Calu3 (cell line): ENCODE data around the gene ARGLU1. TPM values are rescaled to one million over a fixed set of nuclear protein-coding genes. Genes with fewer than 3 reads are reported as not detected.

ENCODE experiments used
- BruUV-seq: library from RNA; stranded (reverse); fragments of 400-500 nt; replicated peaks from 2 replicates; lab custom pipeline; 2021; lab: Mats Ljungman, UMichigan
- CTCF ChIA-PET: fragments of 300-600 bp; sonication (Branson Sonifier 250); formaldehyde crosslinking; loops from one replicate; lab custom pipeline; 2022; ENCODE audit warnings: antibody characterized with exemption; lab: Charles Lee
- DNase-seq: peaks from one replicate; pipeline ENCODE4 v3.0.0; 2022
- H3K27ac Mint-ChIP-seq: one replicate; pipeline ENCODE4 v1.8.0; 2022; ENCODE audit warnings: mixed read lengths; ENCODE audit not compliant: unreplicated experiment
- H3K27me3 Mint-ChIP-seq: one replicate; pipeline ENCODE4 v1.8.0; 2022; ENCODE audit warnings: mixed read lengths; ENCODE audit not compliant: unreplicated experiment
- H3K36me3 Mint-ChIP-seq: one replicate; pipeline ENCODE4 v1.8.0; 2022; ENCODE audit warnings: mild to moderate bottlenecking, moderate library complexity, mixed read lengths; ENCODE audit not compliant: insufficient read depth, unreplicated experiment
- H3K4me1 Mint-ChIP-seq: one replicate; pipeline ENCODE4 v1.8.0; 2022; ENCODE audit warnings: mild to moderate bottlenecking, low read depth, mixed read lengths; ENCODE audit not compliant: unreplicated experiment
- H3K4me3 Mint-ChIP-seq: one replicate; pipeline ENCODE4 v1.8.0; 2022; ENCODE audit warnings: mild to moderate bottlenecking, low read depth, moderate library complexity, mixed read lengths; ENCODE audit not compliant: unreplicated experiment
- H3K9me3 Mint-ChIP-seq: one replicate; pipeline ENCODE4 v1.8.0; 2022; ENCODE audit warnings: low read depth, mixed read lengths; ENCODE audit not compliant: unreplicated experiment
- CTCF ChIP-seq: fragments of 200-600 bp; IDR thresholded peaks from one replicate; pipeline ENCODE4 v1.8.0; 2022; ENCODE audit warnings: antibody characterized with exemption; ENCODE audit not compliant: unreplicated experiment
- intact Hi-C: fragments of 100-400 bp; cut with micrococcal nuclease; formaldehyde crosslinking; loops from one replicate; pipeline ENCODE4 v1.10.0; 2022; ENCODE audit not compliant: unreplicated experiment
- total RNA-seq: library from RNA; stranded (reverse); gene quantifications from 2 replicates; pipeline ENCODE4 v1.2.3, GENCODE V29; 2022

ARGLU1 gene
- total RNA-seq, 1 experiment from 2014 or later = 28.8 TPM

GRCh38 chr13:106498158-106498557 is 69.8 kb downstream of the ARGLU1 start:
- no peaks in the 10 kb centered on the region for H3K9me3 Mint-ChIP-seq
- BruUV-seq = no TSS peak
- peaks cover 5% of the 10 kb centered on the region for H3K36me3 Mint-ChIP-seq
- CTCF ChIA-PET = no interaction called here
- intact Hi-C loops = no loop called here
- no peak for DNase-seq
- no peak for TF ChIP-seq CTCF
- no peak overlapping the region for H3K4me3 Mint-ChIP-seq
- H3K27me3 Mint-ChIP-seq = no peaks in the 10 kb centered on the region
- no peak overlapping the region for H3K27ac Mint-ChIP-seq
- no peaks in the 10 kb centered on the region for H3K4me1 Mint-ChIP-seq

- no peak for TF ChIP-seq CTCF
- CTCF ChIA-PET = no interaction called here
- H3K36me3 Mint-ChIP-seq = peaks cover 4% of the 10 kb centered on the region
- H3K9me3 Mint-ChIP-seq = no peaks in the 10 kb centered on the region
- no peak overlapping the region for H3K27ac Mint-ChIP-seq
- no peaks in the 10 kb centered on the region for H3K4me1 Mint-ChIP-seq
- intact Hi-C loops = no loop called here
- H3K27me3 Mint-ChIP-seq = no peaks in the 10 kb centered on the region
- no TSS peak for BruUV-seq
- no peak for DNase-seq
- no peak overlapping the region for H3K4me3 Mint-ChIP-seq
Observed at GRCh38 chr13:106497079-106497478, 70.9 kb downstream of the ARGLU1 start.

- no peak overlapping the region for H3K4me3 Mint-ChIP-seq
- BruUV-seq = no TSS peak
- H3K4me1 Mint-ChIP-seq = no peaks in the 10 kb centered on the region
- no peaks in the 10 kb centered on the region for H3K9me3 Mint-ChIP-seq
- peaks cover 4% of the 10 kb centered on the region for H3K36me3 Mint-ChIP-seq
- H3K27ac Mint-ChIP-seq = no peak overlapping the region
- no peak for TF ChIP-seq CTCF
- intact Hi-C loops = no loop called here
- no peaks in the 10 kb centered on the region for H3K27me3 Mint-ChIP-seq
- CTCF ChIA-PET = no interaction called here
- no peak for DNase-seq
Observed at GRCh38 chr13:106496072-106496997, 71.6 kb downstream of the ARGLU1 start.

GRCh38 chr13:106494936-106495335 is 73.0 kb downstream of the ARGLU1 start:
- intact Hi-C loops = no loop called here
- Mint-ChIP-seq H3K9me3 (no peaks in the 10 kb centered on the region), H3K4me1 (no peaks in the 10 kb centered on the region), H3K27ac (no peak overlapping the region), H3K4me3 (no peak overlapping the region), H3K36me3 (peaks cover 4% of the 10 kb centered on the region), H3K27me3 (no peaks in the 10 kb centered on the region)
- no peak for DNase-seq
- CTCF ChIA-PET = no interaction called here
- no TSS peak for BruUV-seq
- TF ChIP-seq CTCF = no peak
